Esophagus muscularis mucosa (tissue), 4 donors: ENCODE results near the gene FAM47C. TPM values are rescaled to one million over a fixed set of nuclear protein-coding genes. Genes with fewer than 3 reads are reported as not detected.
"Not testable (repeated sequence)": the region's sequence is repeated elsewhere in the genome, so short reads cannot be mapped to it uniquely, and the experiment has no call there.

ENCODE experiments used
- DNase-seq: peaks from one replicate; pipeline ENCODE4 v3.0.0-alpha.2; 2017; ENCODE audit errors: extremely low spot score
- H3K27ac ChIP-seq, 4 donors: fragments of 200-600 bp; sonication (generic); replicated peaks in 1 of 4; 1 replicate in 3 of 4; 2 replicates in 1 of 4; pipeline ENCODE4 v1.5.1; 2016 to 2019; ENCODE audit warnings: mild to moderate bottlenecking in 1 of 4
- H3K27me3 ChIP-seq, 4 donors: fragments of 200-600 bp; sonication (generic); one replicate each; pipeline versions ENCODE4 v1.5.1 to v1.6.0; 2016 to 2019
- H3K36me3 ChIP-seq, 4 donors: fragments of 200-600 bp; sonication (generic); one replicate each; pipeline ENCODE4 v1.5.1; 2016 to 2019
- H3K4me1 ChIP-seq, 4 donors: fragments of 200-600 bp; sonication (generic); one replicate each; pipeline ENCODE4 v1.5.1; 2016 to 2019
- H3K4me3 ChIP-seq, 4 donors: fragments of 200-600 bp; sonication (generic); 1 replicate in 2 of 4; 2 replicates in 2 of 4; pipeline ENCODE4 v1.5.1; 2016 to 2019; ENCODE audit warnings: mild to moderate bottlenecking in 4 of 4, moderate library complexity in 1 of 4
- H3K9me3 ChIP-seq, 4 donors: fragments of 200-600 bp; sonication (generic); 1 replicate in 3 of 4; 2 replicates in 1 of 4; pipeline ENCODE4 v1.5.1; 2016 to 2019
- CTCF ChIP-seq, 3 experiments: fragments of 200-600 bp in 2 of 3; fragments of 450-650 bp in 1 of 3; sonication (generic) in 2 of 3; IDR thresholded peaks; one replicate each; pipeline ENCODE4 v1.5.1; 2017 to 2019; ENCODE audit warnings: antibody characterized with exemption in 3 of 3, mild to moderate bottlenecking in 2 of 3, moderate library complexity in 1 of 3
- EP300 ChIP-seq: sonication (generic); formaldehyde crosslinking; IDR thresholded peaks from one replicate; pipeline ENCODE4 v1.6.1; 2017; ENCODE audit warnings: antibody characterized with exemption
- POLR2A ChIP-seq: fragments of 450-650 bp; IDR thresholded peaks from one replicate; pipeline ENCODE4 v1.6.1; 2017; ENCODE audit warnings: antibody characterized with exemption, moderate library complexity, mild to moderate bottlenecking, low read depth
- POLR2AphosphoS5 ChIP-seq, 2 donors: sonication (generic); formaldehyde crosslinking; IDR thresholded peaks; one replicate each; pipeline ENCODE4 v1.6.1; 2017; ENCODE audit warnings: antibody characterized with exemption in 2 of 2
- WGBS: methylation state at CpG from one replicate; pipeline ENCODE4 v1.1.5; 2018; 5-methylcytosine and 5-hydroxymethylcytosine counted together
- intact Hi-C: fragments of 100-400 bp; cut with DNase I; formaldehyde crosslinking; loops from one replicate; pipeline ENCODE4 v1.15.1; 2023
- total RNA-seq, 4 donors: library from RNA; depleted of rRNA; stranded (reverse); fragments of >200 nt; gene quantifications; one replicate each; pipeline versions ENCODE4 v1.1.0 to v1.2.1, GENCODE V29; 2016

FAM47C gene
- total RNA-seq, 4 donors from 2014 or later: not detected

GRCh38 chrX:37000140-37000539, 8.0 kb upstream of the FAM47C start:
- Histone ChIP-seq H3K36me3 (no peaks in the 10 kb centered on the region), H3K27me3 (no peaks in the 10 kb centered on the region), H3K27ac (no peak overlapping the region), H3K4me3 (no peak overlapping the region), H3K9me3 (no peaks in the 10 kb centered on the region), H3K4me1 (no peaks in the 10 kb centered on the region)
- intact Hi-C loops: no loop called here
- DNase-seq: no peak
- TF ChIP-seq CTCF (IDR thresholded peaks at IDR 0.05): no peak
- TF ChIP-seq POLR2AphosphoS5 (IDR thresholded peaks at IDR 0.05): no peak
- no peak for TF ChIP-seq EP300
- TF ChIP-seq POLR2A: no peak
- WGBS: 45% methylated on average over 9 of the region's 9 CpGs

DNA sequence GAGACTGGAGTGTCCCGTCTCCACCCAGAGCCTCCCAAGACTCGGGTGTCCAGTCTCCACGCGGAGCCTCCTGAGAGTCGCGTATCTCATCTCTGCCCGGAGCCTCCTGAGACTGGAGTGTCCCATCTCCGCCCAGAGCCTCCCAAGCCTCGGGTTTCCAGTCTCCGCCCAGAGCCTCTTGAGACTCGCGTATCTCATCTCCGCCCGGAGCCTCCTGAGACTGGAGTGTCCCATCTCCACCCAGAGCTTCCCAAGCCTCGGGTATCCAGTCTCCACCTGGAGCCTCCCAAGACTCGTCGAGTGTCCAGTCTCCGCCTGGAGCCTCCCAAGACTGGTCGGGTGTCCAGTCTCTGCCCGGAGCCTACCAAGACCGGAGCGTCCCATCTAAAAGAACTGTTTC, 2.3 kb downstream of the FAM47C start:
- DNase-seq: no peak
- H3K27me3 ChIP-seq: no peaks in the 10 kb centered on the region
- TF ChIP-seq POLR2A (no peak), EP300 (no peak), POLR2AphosphoS5 (IDR thresholded peaks at IDR 0.05) (no peak), CTCF (IDR thresholded peaks at IDR 0.05) (no peak)
- intact Hi-C loops: no loop called here
- no peak overlapping the region for H3K27ac ChIP-seq
- no peaks in the 10 kb centered on the region for H3K36me3 ChIP-seq
- H3K4me3 ChIP-seq: no peak overlapping the region
- no peaks in the 10 kb centered on the region for H3K9me3 ChIP-seq
- H3K4me1 ChIP-seq: no peaks in the 10 kb centered on the region
- WGBS: 86% methylated on average over 17 of the region's 22 CpGs

- H3K4me3 ChIP-seq, intact Hi-C loops, H3K9me3 ChIP-seq, H3K4me1 ChIP-seq, H3K27ac ChIP-seq, DNase-seq, H3K27me3 ChIP-seq, H3K36me3 ChIP-seq: not testable (repeated sequence)
- WGBS: 40% methylated on average over 1 of the region's 1 CpG
These were observed 26.1 kb downstream of the FAM47C start for GRCh38 chrX:37034260-37034659.

DNA sequence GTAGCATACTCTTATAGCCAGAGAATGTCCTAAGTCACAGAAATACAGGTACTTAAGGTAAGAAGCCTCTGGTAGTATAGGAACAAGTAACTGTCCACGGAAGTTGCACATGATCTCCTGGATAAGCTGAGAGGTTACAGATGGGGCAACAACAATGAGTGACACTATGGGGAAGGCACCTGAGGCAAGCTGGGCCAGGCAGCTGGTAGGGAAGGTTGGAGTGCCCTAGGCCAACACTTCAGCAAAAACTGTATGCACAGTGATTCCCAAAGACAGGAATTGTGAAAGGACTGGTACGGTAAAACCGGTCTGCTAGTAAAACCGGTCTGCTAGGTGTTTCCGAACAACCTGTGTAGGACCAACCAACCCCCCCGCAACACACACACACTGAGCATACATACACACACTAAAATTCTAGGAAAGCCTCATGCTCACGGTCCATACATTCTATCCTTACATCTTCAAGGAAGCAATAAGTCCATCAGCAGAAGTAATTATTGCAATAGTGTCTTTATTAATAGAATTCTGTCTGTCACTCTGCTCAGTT, 28.6 kb downstream of the FAM47C start:
- H3K27me3 ChIP-seq, H3K4me3 ChIP-seq, DNase-seq, H3K9me3 ChIP-seq, H3K4me1 ChIP-seq, H3K36me3 ChIP-seq, H3K27ac ChIP-seq, intact Hi-C loops: not testable (repeated sequence)
- 82% methylated on average over 7 of the region's 7 CpGs for whole genome bisulfite sequencing

DNA sequence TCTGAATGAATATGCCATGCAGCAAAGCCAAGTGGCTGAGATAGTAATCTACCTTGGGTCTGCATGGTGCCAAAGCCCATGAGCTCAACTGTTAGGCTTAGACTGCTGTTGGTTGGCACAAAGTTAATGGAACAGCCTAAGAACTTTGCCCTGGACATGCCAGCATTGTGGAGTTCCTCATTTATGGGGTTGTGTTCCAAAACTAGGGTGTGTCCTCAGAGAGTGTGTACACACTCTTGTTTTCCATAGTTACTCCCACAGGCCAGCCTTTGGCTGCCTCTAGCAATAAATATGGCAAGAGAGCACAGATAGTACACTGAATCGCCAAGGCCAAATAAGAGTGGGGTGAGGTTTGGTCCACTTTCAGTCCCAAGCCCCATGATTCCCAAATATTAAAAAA, 30.6 kb downstream of the FAM47C start:
- not testable (repeated sequence) for DNase-seq, H3K27me3 ChIP-seq, H3K4me3 ChIP-seq

DNA sequence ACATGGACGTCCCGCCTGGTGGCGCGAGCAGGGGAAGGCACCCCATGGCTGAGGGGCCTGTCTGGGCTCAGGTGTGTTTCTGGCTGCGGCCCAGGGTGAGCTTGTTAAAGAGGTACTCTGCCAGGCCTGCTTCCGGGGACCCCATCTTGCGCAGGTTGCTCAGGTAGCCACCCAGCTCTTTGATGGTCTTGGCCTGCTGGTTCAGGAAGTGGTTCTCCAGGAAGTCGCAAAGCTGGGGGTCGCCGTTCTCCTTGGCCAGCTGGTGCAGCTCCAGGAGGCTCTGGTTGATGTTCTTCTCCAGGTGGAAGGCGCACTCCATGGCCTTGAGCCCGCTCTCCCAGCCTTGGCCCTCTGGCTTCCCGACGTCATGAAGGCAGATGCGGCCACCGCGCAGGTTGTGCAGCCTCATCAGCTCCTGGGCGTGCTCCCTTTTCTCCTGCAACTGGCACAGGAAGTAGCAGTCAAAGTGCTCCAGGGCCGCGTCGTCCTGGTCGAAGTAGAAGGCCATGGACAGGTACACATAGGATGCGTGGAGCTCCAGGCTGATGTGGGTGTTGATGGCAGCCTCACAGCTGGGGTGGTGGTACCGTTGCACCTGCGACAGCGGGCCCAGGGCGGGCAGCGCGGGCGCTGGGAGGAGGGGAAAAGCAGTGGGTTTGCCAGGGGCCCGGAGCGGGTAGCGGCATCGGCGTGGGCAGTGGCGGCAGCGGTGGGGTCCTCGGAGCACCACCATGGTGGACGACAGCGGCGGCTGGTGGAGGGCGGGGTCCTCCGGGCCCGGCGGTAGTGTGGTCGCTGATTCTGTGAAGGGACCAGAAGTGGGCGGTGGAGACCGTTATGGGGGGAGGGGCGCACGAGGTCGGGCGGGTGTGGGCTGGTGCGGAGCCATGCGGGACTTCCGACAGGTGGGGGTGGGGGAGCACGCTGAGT, 35.1 kb downstream of the FAM47C start:
- H3K27ac ChIP-seq, H3K4me1 ChIP-seq, H3K4me3 ChIP-seq, DNase-seq, intact Hi-C loops, H3K27me3 ChIP-seq, H3K9me3 ChIP-seq, H3K36me3 ChIP-seq: not testable (repeated sequence)
- 82% methylated on average over 54 of the region's 56 CpGs for WGBS

More for the DNA sequence above, 30.6 kb downstream of the FAM47C start:
- H3K4me1 ChIP-seq, H3K9me3 ChIP-seq, H3K27ac ChIP-seq, intact Hi-C loops, H3K36me3 ChIP-seq: not testable (repeated sequence)
- no CpG with 5 or more reads among the region's 1 CpG for WGBS

- DNase-seq: no peak
- 47% methylated on average over 4 of the region's 4 CpGs for WGBS
- H3K27ac ChIP-seq: no peak overlapping the region
- H3K9me3 ChIP-seq: no peaks in the 10 kb centered on the region
- no peak overlapping the region for H3K4me3 ChIP-seq
- TF ChIP-seq POLR2A (no peak), EP300 (no peak), CTCF (IDR thresholded peaks at IDR 0.05) (no peak), POLR2AphosphoS5 (IDR thresholded peaks at IDR 0.05) (no peak)
- intact Hi-C loops: no loop called here
- H3K4me1 ChIP-seq: no peaks in the 10 kb centered on the region
- H3K27me3 ChIP-seq: no peaks in the 10 kb centered on the region
- no peaks in the 10 kb centered on the region for H3K36me3 ChIP-seq
These were observed 39.6 kb downstream of the FAM47C start for GRCh38 chrX:37047776-37048175.

DNA sequence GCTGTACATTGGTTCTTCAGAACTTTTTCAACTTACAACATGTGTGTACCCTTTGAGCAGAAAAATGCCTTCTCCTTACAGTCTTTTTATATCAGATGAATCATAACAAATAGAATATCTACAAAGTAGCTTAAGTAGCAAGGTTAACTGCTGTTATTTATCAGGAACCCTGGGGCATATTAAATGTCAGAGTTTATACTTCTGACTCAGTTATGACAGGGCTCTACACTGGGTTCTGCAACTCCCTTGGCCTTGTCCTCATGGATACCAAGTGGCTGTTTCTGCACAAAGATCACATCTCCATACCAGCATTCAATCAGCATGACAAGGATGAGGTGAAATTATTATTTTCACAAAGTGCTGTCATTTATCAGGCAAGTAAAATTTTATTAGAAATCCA, 49.4 kb downstream of the FAM47C start:
- H3K27ac ChIP-seq, H3K27me3 ChIP-seq, H3K4me3 ChIP-seq, intact Hi-C loops, H3K9me3 ChIP-seq, DNase-seq, H3K36me3 ChIP-seq, H3K4me1 ChIP-seq: not testable (repeated sequence)
